ENCODE measurements around the gene LARGE2.
A peak's percentile ranks its signal among the peaks of the same experiment; 100 is the strongest.

Gene LARGE2

DNA sequence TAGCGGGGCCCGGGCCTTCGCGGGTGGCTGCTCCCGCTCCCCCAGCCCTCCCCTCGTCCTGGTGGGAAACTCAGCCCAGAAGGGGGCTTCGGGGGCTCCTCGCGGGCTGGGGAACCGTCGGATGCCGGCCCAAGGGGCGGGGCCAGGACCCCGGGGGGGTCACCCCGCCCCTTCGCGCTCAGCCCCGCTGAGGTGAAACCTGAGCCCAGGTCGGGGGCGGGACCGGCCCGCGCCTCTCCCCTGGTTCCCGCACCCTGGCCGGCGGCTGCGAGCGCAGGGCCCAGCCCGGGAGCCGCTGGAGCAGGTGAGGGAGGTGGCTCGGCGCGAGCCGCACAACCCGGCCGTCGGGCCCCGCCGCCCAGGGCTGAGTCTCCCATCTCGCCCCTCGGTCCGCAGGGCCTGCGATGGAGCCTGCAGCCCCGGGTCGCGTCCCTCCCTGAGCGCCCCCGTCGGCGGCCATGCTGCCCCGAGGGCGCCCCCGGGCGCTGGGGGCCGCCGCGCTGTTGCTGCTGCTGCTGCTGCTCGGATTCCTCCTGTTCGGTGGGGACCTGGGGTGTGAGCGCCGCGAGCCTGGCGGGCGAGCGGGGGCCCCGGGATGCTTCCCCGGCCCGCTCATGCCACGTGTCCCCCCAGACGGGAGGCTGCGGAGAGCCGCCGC lies at the start of gene LARGE2:
LARGE2 (plus strand) TSS at position 232 of the 658 bp plus-strand sequence; CDS start at position 459, 227 bp downstream.
- no peak for DNase-seq (ENCODE audit: low read depth)

DNA sequence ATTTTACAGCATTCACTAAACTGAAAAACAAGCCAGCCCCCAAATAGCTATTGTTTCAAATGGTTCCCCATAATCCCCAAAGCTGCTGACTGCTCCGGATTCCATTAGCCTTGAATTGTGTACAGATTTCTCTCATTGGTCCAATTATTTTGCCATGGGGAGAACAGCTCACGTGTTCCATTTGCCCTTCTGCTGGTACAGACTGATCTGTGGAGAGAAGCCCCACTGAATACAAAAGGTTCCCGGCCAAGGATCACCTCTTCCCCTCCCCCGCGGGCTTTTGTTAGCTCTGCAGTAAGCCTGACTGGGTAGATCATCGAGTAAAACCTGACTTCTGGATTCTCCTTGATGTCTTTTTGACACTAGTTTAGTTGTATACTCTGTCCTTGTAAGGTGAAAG lies 46.1 kb upstream of the LARGE2 start:
- no peak for DNase-seq (ENCODE audit: low read depth)

DNA sequence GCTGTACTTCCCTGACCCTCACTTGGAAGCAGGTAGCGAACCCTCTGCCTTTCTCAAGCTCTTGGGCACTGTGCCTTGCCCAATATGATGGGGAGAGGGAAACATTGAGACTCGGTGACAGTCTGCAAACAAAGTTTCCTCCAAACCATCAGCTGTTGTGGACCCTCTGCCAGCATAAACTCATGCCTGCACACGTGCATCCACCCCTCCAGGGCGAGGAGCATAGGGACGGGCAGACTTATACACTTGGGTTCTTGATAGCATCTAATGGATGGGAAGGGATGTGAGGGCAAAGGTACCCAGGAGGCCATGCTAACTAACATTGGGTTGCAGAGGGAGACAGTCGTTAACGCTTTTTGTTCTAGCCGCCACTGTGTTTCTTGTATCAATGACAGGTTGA lies 45.2 kb upstream of the LARGE2 start:
- DNase-seq (ENCODE audit: low read depth) = no peak

GRCh38 chr11:45877845-45878244 lies 44.6 kb upstream of the LARGE2 start:
- DNase-seq (ENCODE audit: low read depth) = no peak

GRCh38 chr11:45879803-45880686 lies 42.4 kb upstream of the LARGE2 start:
- no peak for DNase-seq (ENCODE audit: low read depth)

DNA sequence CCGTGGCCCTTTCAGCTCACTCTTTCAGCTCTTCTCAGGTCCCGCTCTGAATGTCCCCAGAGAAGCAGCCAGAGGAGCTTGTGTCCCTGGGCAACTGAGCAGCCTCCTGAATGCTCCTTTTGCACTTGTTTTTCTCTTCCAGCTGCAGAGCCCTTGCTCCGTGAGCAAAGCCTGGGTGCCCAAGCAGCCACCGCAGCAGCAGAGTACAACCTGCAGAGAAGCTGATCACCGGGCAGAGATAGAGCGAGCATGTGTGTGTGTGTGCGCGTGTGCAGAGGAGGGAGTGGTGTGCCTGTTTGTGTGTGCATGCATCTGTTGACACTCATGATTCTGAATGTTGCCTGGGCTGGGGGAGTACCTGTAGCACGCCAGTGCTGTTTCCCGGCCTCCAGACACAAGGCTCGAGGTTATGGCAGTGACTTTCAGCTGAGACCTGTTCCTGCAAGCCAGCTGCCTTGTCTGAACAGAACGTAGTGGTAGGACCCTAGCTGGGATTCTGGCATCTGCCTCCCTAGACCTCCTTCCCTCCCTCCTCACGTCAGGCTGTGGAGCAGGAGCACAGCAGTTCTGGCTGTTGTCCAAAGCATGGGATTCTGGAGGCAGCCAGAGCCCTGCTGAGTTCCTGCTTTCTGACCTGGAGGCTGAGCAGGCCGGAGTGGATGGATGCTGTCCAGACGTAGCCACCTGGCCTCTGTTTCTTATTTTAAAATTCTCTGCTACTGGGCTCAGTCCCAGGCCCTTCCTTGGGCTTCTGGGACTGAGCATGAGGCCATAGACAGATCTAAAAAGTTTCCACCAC lies 41.5 kb upstream of the LARGE2 start:
- DNase-seq (ENCODE audit: low read depth) = no peak

DNA sequence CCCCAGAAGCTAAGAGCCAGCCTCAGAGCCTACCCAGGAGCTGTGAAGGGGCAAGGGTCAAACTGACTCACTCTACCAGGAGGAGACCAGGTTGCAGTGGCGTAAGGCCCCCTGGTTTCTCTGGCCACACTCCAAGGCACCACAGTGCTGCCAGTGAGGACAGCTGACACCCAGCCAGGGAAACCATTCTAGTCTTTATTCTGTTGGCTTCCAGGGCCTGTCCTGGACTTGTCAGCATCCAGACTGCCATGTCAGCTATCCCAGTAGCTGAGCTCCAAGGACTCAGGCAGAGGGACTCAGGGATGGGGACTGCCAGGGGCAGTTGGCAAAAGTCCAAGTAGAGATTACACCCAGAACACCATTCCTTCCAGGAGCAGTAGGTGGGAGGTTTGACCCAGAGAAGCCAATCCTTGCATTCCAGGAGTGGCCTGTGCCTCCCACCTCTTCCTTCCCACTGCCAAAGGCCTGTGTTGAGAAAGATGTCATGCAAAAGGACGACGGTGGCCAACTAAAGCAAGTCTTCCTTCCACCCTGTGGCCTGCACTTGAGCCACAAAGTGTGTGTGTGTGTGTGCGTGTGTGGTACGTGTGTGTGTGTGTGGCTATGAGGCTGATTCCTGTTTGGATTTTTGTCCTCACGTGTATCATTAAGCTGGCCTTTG lies 40.6 kb upstream of the LARGE2 start:
- DNase-seq (ENCODE audit: low read depth) = no peak

DNA sequence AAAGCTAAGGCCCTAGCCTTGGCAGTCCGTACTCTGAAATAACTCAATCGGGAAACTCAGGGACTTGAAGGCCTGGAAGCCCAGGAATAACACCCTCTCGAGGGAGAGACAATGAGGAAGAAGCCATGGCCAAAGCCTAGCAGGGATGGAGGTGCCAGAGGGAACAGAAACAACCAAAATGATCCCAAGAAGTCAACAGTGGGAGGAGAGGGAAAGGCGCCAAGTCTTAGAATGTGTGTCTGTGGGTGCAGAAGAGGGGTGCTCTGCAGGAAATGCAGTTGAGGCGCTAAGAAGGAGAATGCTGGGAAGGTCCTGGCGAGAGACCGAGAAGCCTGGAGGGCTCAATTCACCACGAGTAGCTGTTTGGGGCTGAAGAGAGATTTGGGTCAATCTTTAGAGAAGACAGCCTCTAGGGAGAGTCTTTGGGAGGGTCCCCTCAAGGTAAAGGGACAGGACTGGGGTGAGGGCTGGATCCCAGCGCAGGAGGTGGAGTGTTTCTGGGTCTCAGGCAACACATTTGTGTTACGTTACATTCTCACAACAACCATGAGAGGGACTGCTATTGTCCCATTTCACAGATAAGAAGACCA lies 37.8 kb upstream of the LARGE2 start:
- DNase-seq (ENCODE audit: low read depth) = no peak

- DNase-seq (ENCODE audit: low read depth) = peak; percentile 35
Observed at GRCh38 chr11:45885274-45885920, 37.1 kb upstream of the LARGE2 start, which contains the start of gene MAPK8IP1. Gene MAPK8IP1 (plus strand): TSS chr11:45885651. CDS start chr11:45885821, 170 bp downstream.

DNA sequence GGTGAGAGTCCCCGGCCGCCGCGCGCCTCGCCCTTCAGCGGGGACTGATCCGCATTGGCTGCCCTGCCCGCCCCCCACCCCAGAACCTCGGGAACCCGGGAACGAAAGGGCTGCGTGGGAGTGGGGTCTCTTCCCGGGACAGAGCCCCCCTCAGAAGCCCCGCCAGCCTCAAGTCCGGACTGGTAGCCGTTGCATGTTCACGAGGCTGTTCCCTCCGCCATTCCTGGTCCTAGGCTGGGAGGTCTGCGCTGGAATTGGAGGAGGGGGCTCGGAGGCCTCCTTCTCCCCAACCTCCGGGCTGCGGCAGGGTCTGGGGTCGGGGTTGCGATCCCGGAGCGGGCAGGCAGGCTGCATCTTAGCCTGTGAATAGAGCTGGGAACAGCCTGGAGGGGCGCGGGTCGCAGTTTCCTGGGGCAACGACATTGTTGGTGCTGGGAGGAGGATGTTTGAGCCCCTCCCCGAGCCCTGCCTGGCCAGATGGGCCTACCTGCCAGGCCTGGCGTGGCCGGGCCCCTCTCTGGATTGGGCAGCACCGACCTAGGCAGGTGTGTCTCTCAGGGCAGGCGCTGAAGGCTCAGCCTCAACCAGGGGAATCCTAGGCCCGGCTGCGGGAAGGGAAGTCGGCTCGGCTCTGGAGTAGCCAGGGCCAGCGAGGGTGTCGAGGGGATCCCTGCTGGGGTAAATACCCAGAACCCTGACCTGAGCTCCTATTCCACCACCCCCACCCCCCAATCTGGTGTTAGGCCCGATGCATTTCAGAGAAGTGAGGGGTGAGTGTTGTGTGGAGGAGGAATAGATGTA lies 36.3 kb upstream of the LARGE2 start:
- DNase-seq (ENCODE audit: low read depth) = no peak

GRCh38 chr11:45886816-45887520 lies 35.5 kb upstream of the LARGE2 start:
- no peak for DNase-seq (ENCODE audit: low read depth)

GRCh38 chr11:45887587-45887986 lies 34.9 kb upstream of the LARGE2 start:
- DNase-seq (ENCODE audit: low read depth) = no peak

DNA sequence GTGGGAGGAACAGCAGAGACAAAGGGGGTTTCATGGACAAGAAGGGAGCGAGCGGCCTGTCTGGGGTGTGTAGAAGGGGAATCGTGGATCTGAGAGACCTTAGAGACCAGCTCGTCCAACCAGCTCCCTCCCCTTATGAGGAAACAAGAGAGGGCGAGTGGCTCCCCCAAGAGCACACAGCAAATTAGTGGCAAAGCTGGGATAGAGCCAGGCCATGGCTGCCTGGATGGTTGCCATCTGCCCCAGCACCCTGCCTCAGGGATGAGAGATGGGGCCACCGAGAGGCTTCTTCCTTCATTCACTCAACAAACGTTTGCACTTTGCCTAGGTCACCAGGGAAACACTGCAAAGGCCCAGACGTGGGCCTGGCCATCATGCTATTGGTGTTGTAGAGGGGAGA lies 32.9 kb upstream of the LARGE2 start:
- DNase-seq (ENCODE audit: low read depth) = no peak

DNA sequence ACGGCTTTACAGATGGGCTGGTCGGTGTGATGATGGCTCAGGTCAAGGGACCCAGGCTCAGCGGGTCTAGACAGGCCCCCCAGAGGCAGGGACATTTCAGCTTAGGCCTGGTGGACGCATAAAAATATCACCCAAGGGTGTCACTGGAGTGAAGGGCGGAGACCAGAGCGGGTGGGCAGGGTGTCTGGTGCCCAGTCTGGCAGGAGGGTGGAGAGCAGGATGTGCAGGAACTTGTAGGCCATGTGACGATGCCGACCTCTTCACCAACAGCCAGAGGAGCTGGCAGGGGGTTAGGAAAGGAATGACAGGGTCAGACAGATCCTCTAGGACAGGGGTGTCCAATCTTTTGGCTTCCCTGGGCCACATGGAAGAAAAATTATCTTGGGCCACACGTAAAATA lies 32.5 kb upstream of the LARGE2 start:
- DNase-seq (ENCODE audit: low read depth) = no peak

DNA sequence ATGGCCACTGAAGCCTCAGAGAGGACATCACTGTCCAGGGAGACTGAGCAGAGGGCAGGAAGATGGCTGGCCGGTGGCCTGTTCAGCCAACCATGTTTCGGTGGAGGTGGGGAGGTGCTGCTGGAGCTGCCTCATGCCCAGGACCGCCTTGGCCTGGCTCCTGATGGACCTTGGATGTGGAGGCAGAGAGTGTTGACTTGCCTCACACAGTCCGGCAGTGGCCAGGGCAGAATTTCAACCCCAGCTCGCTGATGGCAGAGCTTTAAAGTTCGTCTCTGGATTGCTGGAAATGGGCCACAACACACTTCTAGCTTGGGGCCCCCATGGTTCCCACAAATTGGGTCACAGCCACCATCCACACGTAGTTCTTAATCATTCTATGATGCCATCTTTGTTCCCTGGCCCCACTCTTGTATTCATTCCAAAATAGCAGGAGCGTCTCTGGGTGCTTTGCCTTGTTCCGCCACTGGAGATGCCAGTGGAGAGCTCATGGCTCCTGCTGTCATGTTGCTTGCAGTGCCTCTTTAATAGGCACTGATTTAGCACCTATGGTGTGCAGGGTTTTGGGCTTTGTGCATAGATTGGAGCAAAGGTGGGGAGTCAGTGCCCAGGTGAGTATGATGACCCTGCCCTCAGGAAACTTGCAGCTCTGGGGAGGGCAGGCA lies 31.4 kb upstream of the LARGE2 start:
- no peak for DNase-seq (ENCODE audit: low read depth)

DNA sequence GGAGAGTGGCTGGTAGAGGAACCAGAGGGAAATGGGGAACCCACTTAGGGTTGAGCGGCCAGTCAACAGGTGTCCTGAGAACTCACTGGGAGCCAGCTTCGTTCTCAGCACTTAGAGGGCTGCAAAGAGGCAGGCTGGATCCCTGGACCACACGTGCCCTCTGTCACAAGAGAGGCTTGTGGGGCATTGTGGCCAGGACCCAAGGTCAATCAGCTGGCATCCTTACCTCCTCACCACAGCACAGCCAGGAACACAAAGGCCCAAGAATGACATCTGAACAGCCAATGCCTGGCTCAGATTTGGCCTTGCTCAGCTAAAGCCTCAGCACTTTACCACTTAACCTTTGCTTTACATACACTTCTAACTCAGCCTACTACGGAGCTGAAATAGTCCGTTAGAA lies 29.6 kb upstream of the LARGE2 start:
- no peak for DNase-seq (ENCODE audit: low read depth)

- no peak for DNase-seq (ENCODE audit: low read depth)
Observed at GRCh38 chr11:45894555-45895247, 27.8 kb upstream of the LARGE2 start.

DNA sequence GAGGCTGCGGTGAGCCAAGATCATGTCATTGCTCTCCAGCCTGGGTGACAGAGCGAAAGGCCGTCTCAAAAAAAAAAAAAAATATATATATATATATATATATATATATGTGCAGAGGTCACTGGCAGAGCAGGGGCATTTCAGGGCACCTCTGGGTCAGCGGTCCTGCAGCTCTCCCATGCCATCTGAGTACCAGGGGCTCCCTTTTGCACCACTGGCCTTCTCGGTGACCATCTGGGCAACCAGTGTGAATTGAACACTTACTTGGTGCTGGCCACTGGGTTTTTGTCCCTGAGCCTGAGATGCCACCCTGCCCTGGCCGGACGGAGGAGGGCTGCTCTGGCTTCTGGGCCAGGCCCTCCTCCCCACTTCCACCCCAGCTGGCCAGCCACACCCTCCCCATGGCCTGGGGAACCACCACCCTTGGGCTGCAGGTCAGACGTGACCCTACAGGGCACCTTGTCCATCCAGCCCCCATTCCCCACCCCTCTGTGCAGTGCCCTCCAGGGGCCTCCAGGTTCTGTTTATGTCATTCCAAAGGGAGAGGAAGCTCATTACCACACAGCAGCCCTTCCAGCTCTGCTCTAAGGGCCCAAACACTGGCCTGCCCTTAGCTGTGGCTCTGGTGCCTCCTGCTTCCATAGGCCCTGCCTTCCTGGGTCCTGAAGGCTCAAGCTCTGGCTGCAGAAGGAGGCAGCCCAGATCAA lies 26.8 kb upstream of the LARGE2 start:
- DNase-seq (ENCODE audit: low read depth) = no peak

Measured in activated T-cell treated with anti-CD3 and anti-CD28 coated beads for 1 hour (primary cell).